AG09309 (cell line): ENCODE results near the gene CDPF1.
"Not testable (repeated sequence)": the region's sequence is repeated elsewhere in the genome, so short reads cannot be mapped to it uniquely, and the experiment has no call there.

Experiments used
- DNase-seq: peaks from one replicate; pipeline ENCODE4 v3.0.0-alpha.2; 2010; ENCODE audit warnings: low read depth
- H3K4me3 ChIP-seq: 2 replicates; pipeline ENCODE4 v1.5.1; 2011; ENCODE audit warnings: mild to moderate bottlenecking, low read depth, low read length, moderate library complexity; ENCODE audit not compliant: control insufficient read depth
- CTCF ChIP-seq: IDR thresholded peaks from 2 replicates; pipeline ENCODE4 v1.5.1; 2011; ENCODE audit warnings: mild to moderate bottlenecking, low read depth, low read length, inconsistent platforms; ENCODE audit not compliant: insufficient read depth, control insufficient read depth; ENCODE audit errors: missing control alignments

The CDPF1 gene

GRCh38 chr22:46213052-46213451, 37.0 kb downstream of the CDPF1 start:
- H3K4me3 ChIP-seq: no peak overlapping the region
- no peak for TF ChIP-seq CTCF
- DNase-seq: no peak

GRCh38 chr22:46212195-46212594, 37.9 kb downstream of the CDPF1 start:
- no peak for TF ChIP-seq CTCF
- no peak for DNase-seq
- H3K4me3 ChIP-seq: no peak overlapping the region

GRCh38 chr22:46209262-46209661, 40.8 kb downstream of the CDPF1 start:
- TF ChIP-seq CTCF: no peak
- H3K4me3 ChIP-seq: no peak overlapping the region
- DNase-seq: no peak

GRCh38 chr22:46203601-46203980, 46.5 kb downstream of the CDPF1 start:
- DNase-seq: no peak
- no peak overlapping the region for H3K4me3 ChIP-seq
- no peak for TF ChIP-seq CTCF

GRCh38 chr22:46202897-46203600, 47.0 kb downstream of the CDPF1 start:
- no peak for DNase-seq
- H3K4me3 ChIP-seq: no peak overlapping the region
- no peak for TF ChIP-seq CTCF

- no peak for DNase-seq
- no peak overlapping the region for H3K4me3 ChIP-seq
- TF ChIP-seq CTCF: no peak
These were observed 48.9 kb downstream of the CDPF1 start for GRCh38 chr22:46201059-46201757.

- DNase-seq, H3K4me3 ChIP-seq: not testable (repeated sequence)
These were observed 51.3 kb downstream of the CDPF1 start for GRCh38 chr22:46198806-46199205.
